OCI-LY3 (cell line): ENCODE data around the gene NCAN.

Source experiments
- EZH2phosphoT487 ChIP-seq: fragments of 200-600 bp; shearing (Covaris generic); IDR thresholded peaks from 2 replicates; pipeline ENCODE4 v1.6.1; 2018; ENCODE audit warnings: antibody characterized with exemption, mixed run types, low read depth
- TF ChIP-seq, protein P1 (sequence below): fragments of 200-600, 300-600 bp; sonication (generic); IDR thresholded peaks from 2 replicates; pipeline ENCODE4 v1.5.1; 2014; ENCODE audit warnings: antibody characterized with exemption, low read length, low read depth

DNA sequence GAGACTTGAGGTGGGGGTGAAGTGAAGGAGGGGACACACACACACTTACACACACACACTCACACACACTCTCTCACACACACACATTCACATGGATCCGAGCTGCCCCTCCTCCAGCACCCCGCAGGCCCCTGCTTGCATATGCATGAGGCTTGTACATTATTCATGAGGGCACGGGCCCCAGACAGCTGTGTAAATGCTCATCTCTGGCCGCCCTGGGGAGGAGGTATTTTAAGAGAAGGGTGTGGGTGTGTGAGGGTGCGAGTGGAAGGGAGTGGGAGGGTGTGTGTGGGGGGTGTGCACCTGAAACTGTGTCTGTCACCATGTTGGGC, 2.4 kb downstream of the NCAN start:
- TF ChIP-seq, protein P1, sequence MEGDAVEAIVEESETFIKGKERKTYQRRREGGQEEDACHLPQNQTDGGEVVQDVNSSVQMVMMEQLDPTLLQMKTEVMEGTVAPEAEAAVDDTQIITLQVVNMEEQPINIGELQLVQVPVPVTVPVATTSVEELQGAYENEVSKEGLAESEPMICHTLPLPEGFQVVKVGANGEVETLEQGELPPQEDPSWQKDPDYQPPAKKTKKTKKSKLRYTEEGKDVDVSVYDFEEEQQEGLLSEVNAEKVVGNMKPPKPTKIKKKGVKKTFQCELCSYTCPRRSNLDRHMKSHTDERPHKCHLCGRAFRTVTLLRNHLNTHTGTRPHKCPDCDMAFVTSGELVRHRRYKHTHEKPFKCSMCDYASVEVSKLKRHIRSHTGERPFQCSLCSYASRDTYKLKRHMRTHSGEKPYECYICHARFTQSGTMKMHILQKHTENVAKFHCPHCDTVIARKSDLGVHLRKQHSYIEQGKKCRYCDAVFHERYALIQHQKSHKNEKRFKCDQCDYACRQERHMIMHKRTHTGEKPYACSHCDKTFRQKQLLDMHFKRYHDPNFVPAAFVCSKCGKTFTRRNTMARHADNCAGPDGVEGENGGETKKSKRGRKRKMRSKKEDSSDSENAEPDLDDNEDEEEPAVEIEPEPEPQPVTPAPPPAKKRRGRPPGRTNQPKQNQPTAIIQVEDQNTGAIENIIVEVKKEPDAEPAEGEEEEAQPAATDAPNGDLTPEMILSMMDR, result no peak
- TF ChIP-seq EZH2phosphoT487, result no peak
